D341Med (cell line): ENCODE data around the gene CCDC88C.

ENCODE experiments used
- DNase-seq: peaks from one replicate; pipeline ENCODE4 v3.0.0; 2012; ENCODE audit warnings: low spot score

The CCDC88C gene

DNA sequence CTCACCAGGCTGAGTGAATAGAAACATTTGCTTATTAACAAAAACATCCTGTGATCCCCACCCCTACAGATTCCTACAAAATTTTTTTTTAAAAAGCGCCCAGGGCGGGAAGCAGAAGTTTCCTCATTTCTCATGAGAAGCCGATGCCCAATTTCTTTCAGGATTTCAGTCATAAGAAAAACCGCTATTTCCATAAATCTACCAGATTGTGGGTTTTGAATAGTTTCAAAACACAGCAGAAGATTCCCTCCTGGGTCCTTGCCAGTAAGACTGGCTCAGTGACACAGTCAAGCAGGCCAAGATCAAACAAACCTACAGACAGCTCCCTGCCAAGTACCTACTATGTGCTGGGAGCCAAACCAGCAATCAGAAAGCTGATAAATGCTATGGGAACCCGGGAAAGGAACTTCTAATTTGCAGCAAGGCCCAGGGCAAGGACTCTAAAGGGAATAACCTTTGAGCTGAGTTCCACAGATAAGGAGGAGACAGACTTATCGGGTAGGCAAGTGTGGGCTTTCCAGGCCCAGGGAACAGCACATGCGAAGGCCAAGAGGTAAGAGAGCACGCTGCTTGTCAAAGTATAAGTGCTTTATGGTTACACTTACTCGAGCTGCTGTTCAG is 68.7 kb downstream of the CCDC88C start:
- no peak for DNase-seq

DNA sequence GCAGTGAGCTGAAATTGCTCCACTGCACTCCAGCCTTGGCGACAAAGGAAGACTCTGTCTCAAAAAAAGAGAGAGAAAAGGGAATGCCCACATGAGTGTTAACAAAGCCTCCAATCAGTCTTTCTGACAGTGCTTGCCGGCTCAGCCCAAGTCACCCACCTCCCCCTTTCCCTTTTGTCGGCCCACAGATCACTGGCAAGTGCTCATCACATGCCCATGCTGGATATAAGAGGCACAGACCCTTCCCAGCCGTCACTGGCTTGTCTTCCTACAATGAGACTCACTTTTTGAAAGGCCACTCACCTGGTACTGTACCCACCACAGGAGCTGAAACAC is 70.8 kb downstream of the CCDC88C start:
- DNase-seq = no peak

DNA sequence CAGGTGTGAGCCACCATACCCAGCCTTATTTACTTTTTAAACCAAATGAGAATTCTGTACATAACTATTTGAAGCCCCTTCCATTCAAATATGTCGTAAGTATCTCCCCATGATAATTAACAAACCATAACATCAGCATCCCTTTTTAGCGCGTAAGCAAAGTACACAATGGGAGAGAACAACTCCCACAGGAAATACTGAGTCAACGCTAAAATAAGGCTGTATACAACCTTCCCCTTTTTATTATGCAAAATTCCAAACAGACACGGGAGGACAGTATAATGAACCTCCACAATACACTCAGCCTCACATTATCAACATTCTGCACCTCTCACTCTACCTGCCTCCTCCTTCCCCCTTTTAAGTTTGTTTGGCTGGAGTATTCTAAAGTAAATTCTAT is 73.5 kb downstream of the CCDC88C start:
- DNase-seq = no peak

DNA sequence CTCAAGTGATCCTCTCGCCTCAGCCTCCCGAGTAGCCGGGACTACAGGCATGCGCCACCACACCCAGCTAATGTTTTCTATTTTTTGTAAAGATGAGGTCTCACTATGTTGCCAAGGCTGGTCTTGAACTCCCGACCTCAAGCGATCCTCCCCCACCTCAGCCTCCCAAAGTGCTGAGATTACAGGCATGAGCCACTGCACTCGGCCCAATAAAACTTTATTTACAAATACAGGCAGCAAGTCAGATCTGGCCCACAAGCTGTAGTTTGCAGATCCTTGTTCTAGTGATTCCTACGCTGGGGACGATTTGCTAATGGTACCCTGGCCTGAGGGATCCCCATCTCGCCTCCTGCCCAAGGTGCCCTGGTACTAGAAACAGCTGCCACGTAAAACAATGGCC is 74.6 kb downstream of the CCDC88C start:
- no peak for DNase-seq

DNA sequence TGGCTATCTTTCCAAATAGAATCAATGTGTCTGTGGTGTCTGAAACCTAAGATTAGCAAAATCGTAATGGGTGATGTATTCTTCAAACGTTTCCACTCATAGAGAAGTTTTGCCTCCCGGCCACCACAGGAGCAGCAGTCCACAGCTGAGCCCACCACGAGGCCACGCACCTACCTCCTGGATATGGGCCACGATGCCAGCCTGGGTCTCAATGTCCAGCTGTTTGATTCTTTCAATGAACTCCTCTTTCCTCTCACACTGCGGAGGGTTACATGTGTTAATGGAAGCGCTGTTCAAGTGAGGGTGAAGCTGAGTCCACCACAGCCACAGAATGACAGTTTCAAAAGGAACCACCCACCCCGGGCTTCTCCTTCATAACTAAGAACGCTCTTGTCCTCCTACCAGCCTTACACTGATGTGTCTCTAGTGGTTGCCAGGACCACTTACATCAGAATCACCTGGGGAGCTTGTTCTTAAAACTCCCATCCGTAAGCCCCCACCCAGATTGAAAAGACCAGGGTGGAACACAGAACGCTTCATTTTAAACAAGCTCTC is 75.3 kb downstream of the CCDC88C start:
- no peak for DNase-seq

DNA sequence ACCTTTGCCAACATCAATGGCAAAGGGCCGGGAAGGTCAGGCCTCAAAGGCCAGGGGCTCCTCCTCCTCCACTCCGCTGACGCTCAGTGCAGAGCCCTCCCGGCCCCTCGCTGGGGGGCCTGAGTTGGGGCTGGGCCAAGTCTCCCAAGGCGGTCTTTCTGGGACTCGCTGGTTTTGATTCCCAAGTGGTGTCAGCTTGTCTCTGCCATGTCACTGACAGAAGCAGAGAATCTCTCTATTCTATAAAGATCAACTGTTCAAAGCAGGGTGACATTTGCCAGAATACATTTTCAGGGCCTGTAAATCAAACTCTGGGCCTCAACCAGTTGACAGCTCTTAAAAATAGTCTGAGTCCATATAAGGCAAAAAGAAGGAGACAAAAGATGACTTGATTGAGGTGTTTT is 75.9 kb downstream of the CCDC88C start:
- DNase-seq = no peak

DNA sequence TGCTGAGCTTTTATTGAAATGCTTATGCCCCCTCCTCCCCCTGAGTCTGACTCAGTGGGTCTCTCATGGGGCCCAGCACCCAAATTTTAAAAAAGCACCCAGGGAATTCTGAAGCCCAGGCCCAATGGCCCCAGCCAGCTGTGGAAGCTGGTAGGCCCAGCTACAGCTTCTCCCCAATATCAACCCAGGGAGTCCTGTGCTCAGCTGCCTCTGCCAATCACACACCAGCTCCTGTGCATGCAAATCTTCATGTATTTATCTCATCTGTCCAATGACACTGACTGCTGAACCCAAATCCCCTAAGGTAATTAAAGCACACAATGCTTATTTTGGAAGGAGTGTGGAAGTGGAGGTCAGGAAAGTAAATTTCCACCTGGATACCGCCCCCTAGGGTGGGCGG is 76.3 kb downstream of the CCDC88C start:
- DNase-seq = no peak

DNA sequence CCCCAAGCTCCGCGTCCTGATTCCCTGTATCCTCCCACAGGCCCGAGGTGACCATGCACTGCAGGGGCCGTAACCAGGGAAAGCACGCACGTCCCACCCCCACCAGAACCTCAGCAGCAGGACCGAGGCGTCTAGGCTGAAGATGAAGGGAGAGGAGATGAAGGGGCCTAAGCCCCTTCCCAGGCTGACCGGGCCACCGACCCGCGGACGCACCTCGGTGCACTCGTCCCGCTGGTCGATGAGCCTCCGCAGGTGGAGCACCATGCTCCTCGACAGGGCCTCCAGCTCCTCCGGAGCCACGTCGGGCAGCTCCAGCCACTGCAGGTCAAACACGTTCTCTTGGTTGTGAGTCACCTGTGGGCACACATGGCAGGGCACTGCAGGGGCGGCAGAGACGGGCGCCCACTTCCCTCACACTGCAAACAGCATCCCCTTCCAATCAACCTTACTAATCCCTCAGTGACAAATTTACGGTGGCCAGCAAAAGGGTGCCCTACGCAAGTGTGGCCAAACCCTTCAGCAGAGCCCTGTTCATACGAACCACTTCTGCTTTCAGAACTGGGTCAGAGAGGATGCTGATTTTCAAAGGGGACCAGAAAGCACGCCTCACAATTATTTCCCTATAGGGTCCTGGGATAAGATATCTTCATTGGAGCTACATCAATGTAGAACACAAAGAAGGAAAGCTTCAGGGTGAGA is 77.8 kb downstream of the CCDC88C start:
- no peak for DNase-seq

DNA sequence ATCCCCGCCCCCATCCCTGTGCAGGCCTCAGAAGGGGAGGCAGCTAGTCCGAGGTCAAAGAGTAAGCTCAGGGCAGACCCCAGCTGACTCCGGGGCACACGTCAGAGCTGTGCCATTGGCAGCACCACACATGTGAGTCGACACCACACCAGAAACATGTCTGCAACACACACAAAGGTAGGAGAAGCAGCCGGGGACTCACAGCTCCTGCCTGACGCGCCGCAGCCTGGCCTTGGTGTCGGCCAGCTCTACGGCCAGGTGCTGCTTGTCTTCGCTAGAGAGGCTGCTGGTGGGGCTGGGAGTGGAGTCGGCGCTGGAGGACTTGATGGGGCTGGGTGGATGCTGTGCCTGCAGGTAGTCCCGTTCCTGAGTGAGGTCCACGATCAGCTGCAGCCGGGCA is 78.5 kb downstream of the CCDC88C start:
- no peak for DNase-seq

DNA sequence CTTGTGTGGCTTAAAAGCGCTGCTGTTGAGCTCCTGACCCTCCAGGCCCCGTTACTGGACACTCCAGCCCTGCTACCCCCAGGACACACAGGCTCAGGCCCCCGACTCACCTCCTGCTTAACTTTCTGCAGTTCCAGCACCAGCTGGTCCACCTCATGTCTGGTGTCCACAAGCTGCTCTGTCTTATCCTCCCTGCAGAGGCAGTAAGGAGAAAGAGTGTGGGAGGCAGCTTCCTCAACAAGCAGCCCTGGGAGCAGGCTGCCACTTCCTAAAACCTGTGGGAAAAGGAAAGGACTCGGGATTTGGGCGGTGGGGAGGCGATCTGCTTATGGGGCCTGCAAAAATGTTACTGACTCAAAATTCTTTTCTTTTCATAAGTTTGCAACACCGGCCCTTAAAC is 79.2 kb downstream of the CCDC88C start:
- DNase-seq = no peak

DNA sequence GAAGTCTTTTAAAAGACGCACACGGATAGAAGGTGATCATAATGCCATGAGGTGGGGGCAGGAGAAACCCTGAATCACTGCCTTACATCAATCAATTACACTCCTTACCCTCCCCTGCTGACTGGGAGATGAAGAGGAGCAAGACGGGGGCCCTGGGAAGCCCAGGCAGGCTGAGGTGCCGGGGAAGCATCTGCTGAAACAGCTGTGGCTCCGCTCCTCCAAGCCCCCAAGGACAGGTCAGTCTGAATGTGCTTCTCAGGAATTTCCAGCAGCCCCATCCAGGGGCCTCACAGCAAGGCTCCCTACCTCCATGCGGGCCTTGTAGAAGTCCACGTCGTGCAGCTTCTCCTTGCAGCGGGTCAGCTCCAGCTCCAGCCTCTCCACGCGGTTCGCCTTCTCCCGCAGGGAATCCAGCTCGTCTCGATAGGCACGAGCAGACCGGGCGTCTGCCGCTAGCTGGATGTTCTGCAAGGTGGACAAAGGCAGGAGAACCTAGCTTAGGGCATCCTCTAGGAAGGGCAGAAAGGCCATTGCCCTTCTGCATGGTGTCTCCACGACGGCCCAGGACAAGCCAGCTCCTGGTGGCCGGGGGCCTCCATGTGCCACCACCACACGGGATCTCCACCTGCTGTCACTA is 79.8 kb downstream of the CCDC88C start:
- DNase-seq = no peak

DNA sequence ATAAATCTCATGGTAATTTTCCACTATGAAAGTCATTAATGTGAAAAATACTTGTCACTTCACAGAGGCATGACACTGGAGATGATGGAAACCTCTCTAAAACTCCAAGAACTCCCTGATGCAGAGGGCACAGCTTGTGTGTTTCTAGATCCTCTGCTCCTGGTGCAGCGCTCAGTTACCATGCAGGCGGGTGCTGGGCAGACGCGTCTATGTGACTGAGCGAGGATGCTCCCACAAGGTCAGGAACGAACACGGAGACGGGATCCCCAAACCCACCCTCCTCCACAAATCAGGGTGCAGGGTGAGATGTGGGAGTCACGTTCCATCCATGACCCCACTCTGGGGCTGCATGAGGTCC is 81.5 kb downstream of the CCDC88C start:
- no peak for DNase-seq

DNA sequence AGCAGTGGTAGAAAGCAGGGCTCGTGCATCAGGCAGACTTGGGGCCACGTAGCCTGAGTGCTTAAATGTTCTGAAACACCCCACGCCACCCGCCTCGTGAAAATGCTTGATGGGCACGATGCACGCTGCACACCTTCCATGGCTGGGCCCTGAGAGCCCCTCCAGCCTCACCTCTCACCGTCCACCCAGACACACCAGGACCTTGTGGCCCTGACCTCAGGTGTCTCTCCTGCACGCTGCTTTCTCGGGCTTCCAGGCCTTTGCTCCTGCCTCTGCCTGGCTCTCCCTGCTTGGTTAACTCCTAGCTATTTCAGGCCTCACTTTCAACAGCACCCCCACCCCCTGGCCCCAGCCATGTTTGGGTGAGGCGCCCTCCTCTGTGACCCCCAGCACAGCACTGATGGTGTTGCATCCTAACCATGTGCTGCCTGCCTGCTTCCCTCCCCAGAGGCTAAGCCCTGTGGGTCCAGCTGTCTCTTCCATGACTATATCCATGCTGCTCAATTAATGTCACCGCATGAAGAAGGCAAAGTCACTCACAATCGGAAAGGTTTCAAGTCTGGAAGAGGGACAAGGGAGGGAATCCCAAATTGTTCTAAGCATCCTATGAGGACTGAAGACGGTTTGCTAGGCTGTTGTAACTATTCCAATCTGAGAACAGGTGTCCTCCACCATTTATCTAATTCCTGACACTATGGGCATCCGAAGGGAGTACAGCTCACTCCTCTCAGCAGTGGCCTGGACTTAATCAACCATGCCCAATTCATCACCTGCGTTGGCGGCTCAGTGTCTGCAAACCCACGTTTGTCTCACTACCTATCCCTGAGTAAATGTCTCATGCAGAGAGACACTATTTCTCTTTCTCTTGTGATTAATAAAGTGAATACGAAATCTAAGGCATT is 82.2 kb downstream of the CCDC88C start:
- DNase-seq = no peak

DNA sequence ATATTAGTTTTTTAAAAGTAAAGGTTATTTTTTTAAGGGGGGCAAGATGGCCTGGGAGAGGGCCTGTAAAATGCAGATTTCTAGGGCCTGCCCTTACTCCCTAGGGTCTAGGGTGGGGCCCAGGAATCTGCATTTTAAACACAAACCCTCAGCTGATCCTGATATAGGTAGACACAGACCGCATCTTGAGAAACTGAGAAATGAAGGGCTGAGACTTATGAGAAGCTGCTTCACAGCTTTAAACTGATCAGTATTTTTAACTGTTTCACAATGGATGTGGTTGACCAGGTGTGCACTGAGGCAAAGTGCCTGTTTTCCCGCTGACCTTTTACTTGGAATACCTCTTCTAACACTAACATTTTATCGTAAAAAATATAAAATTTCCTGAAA is 84.0 kb downstream of the CCDC88C start:
- DNase-seq = no peak

DNA sequence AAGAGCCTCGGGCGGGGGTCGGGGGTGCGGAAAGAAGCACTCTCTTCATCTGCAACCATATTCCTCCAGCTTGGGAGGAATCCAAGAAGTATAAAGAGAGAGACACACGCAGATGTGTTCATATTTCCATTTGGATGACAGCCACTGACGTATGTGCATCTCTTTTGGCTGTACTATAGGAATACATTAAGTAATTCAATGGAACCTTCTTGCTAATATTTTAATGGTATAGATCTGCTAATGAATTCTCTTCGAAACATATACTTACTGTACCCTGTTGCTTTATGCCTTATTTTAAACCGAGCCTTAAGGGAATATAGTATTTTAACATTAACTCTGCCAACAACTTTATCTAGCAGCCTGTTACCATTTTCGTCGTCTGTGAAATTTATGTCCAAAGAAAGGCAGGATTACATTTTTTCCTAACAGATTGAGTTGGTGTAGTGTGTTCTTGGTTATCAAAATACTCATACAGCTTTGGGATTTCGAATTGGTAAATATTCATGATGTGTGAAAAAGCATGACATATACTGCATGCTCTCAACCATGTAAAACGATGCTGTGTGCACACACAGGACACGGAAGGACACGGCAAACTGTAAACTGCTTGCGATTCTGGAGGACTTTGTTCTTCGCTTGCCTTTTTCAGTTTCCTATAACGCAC is 84.5 kb downstream of the CCDC88C start:
- DNase-seq = no peak

DNA sequence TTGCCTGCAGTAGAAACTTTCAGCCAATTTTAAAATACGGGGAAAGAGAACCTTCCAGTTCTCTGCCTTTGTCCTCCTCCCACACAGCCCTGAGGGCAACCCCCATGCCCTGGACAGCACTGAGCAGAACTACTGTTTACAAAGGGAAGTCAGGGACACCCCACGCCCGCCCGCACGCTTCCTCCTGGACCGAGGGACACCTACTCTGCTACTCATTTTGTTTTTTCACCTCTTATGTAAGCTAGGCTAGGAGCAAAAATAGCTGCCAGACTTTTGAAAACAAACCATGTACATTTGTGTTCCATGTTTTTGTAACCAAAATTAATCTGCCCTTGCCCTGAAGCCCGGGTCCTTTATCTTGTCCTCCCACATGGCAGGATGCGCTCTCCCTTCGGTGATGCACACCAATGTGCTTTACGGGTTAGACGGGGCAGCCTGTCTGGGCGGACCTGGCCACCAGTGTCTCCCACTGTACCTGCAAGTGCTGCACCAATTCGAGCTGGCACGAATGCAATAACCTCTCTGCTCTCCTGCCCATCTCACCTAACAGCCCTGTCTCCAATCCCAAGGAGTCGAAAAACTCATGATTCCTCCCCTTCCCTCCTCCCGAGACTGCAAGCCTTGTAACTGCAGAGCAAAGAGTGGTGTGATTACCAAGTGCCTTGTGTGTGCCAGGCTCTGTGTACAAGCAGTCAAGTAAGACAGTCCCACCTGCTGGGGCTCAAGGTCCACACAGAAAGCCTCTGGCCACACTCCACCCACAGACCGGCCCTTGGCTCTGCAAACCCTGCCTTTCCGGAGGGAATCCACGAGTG is 85.2 kb downstream of the CCDC88C start:
- no peak for DNase-seq

DNA sequence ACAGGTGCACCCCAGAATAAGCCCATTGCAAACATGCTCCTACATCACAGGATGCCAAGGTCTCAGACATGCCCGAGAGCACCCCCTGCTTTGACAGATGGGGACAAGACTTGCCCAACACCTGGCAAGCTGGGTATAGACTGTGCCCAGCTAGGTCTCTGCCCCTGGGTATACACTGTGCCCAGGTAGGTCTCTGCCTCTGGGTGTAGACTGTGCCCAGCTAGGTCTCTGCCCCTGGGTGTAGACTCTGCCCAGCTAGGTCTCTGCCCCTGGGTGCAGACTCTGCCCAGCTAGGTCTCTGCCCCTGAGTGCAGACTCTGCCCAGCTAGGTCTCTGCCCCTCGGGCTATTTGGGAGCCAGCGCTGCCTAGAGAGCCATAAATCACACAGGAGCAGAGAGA is 85.9 kb downstream of the CCDC88C start:
- DNase-seq = no peak

DNA sequence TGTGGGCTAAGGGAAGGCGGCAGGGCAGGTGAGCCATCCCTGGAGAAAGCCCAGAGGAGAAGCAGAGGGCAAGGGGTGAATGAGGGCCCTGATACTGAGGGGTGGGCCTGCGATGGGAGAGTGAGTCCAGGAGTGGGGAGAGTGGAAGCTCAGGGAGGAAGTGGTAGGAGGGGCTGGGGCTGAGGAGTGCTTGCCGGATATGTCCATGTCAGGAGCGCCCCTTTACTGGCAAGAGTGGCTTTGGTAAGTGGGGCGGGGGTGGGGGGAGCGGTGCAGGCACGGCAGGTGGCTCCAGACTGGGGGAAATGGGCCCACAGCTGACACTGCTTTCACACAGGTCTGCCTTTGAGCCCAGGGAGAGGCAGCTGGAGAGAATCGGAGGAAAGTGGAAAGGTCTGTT is 86.8 kb downstream of the CCDC88C start:
- DNase-seq = no peak

DNA sequence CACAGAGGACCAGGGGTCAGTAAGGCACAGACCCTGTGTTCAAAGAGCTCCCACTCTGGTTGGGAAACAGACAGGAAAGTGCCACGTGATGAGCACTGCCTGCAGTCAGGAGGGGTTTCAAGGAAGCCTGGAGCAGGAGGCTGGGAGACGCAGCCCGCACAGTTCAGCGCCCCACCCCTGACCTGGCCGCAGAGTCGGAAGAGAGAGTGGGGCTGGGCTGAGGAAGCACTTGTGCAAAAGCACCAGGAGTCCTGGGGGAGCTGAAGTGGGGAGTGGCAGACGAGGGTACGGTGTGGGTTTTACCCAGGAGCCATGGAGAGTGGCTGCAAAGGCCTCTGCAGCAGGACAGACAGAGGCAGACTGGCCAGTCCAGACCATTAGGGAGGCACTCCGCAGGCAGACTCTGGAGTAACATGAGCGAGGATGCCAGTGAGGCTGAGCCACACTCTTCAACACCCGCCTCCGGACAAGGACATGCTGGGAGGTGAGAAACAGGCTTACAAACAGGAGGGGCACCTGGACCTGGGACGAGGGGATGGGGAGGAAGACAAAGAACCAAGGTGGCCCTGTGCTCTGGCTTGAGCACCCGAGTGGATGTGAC is 87.4 kb downstream of the CCDC88C start:
- no peak for DNase-seq

DNA sequence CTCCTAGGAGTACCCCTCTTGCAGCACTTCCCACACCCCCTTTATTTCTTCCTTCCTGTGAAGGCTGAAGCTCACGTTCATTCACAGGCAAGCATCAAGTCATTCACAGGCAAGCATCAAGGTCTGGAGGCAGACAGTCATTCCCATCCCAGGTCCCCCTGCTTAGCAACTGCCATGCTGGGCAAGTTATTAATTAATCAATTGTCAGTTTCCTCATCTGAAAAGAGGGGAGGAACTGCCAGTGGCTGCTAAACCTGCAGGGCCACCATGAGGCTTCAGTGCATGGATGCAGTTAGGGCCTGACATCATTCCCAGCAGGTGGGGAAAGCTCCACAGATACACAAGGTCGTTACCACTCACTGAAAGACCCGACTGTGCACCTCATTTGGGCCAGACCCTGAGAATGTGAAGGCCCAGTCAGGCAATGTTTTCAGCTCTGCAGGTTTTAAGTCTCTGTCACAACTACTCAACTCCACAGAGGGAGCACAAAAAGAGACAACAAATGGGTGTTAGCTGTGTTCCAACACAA is 88.1 kb downstream of the CCDC88C start:
- DNase-seq = no peak
